ENCODE results near the gene ZNF718. TPM values are rescaled to one million over a fixed set of nuclear protein-coding genes. Genes with fewer than 3 reads are reported as not detected.
"Not testable (repeated sequence)": the region's sequence is repeated elsewhere in the genome, so short reads cannot be mapped to it uniquely, and the experiment has no call there.

ZNF718 gene
- polyA plus RNA-seq, 3 donors: 1.9 to 2.8 (median 2.7) TPM

DNA sequence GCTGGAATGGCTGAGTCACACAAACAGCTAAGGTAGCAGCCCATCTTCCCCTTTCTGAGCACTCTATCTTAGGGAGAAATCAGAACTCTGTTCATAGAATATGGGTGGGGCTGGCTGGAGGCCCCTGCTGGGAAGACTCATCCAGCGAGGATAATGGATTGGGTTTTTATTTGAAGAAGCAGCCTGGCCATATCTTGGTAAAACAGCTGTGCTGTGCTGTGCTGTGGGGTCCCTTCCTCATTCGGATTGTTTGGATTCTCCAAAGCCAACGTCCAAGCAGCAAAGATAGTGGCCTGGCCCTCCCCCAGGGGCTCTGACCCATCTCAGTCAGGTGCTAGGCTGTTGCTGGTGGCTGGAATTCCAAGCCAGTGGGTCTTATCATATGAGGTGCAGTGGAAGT, 63.8 kb downstream of the ZNF718 start:
- Histone ChIP-seq H3K4me2 (replicated peaks; ENCODE audit: extremely low read depth, low read length, poor library complexity, severe bottlenecking) (no peak overlapping the region), H2AFZ (ENCODE audit: insufficient read depth, low read depth, low read length, poor library complexity, severe bottlenecking) (no peak overlapping the region), H3K9ac (ENCODE audit: insufficient read depth, low read length, poor library complexity, severe bottlenecking) (no peak overlapping the region), H3K4me1 (ENCODE audit: control insufficient read depth in 1 of 2, insufficient read depth in 2 of 2, low read length in 2 of 2) (no peaks in the 10 kb centered on the region), H4K20me1 (ENCODE audit: insufficient read depth, low read length) (no peaks in the 10 kb centered on the region), H3K4me3 (replicated peaks in 1 of 3; ENCODE audit: low read depth in 2 of 3, low read length in 3 of 3) (peak overlapping the region in 1 of 3 experiments; percentile 16), H3K9me3 (replicated peaks in 1 of 2; ENCODE audit: control insufficient read depth in 1 of 2, insufficient read depth in 1 of 2, low read length in 2 of 2) (peaks cover 52 to 94% of the 10 kb centered on the region in 2 donors), H3K36me3 (replicated peaks in 1 of 2; ENCODE audit: control insufficient read depth in 1 of 2, insufficient read depth in 2 of 2, low read length in 2 of 2) (peaks cover 0 to 5% of the 10 kb centered on the region in 2 donors), H3K79me2 (ENCODE audit: insufficient read depth, low read length) (no peaks in the 10 kb centered on the region), H3K27ac (ENCODE audit: low read depth in 1 of 2, low read length in 2 of 2) (no peak overlapping the region), H3K27me3 (ENCODE audit: control insufficient read depth in 2 of 2, insufficient read depth in 2 of 2, low read length in 2 of 2) (no peaks in the 10 kb centered on the region)
- 81% methylated on average over 3 of the region's 3 CpGs for WGBS (ENCODE audit: insufficient coverage)
- H3K4me3 Mint-ChIP-seq: no peak overlapping the region
- no peak overlapping the region for H3K27ac Mint-ChIP-seq
- TF ChIP-seq, protein P1, sequence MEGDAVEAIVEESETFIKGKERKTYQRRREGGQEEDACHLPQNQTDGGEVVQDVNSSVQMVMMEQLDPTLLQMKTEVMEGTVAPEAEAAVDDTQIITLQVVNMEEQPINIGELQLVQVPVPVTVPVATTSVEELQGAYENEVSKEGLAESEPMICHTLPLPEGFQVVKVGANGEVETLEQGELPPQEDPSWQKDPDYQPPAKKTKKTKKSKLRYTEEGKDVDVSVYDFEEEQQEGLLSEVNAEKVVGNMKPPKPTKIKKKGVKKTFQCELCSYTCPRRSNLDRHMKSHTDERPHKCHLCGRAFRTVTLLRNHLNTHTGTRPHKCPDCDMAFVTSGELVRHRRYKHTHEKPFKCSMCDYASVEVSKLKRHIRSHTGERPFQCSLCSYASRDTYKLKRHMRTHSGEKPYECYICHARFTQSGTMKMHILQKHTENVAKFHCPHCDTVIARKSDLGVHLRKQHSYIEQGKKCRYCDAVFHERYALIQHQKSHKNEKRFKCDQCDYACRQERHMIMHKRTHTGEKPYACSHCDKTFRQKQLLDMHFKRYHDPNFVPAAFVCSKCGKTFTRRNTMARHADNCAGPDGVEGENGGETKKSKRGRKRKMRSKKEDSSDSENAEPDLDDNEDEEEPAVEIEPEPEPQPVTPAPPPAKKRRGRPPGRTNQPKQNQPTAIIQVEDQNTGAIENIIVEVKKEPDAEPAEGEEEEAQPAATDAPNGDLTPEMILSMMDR (IDR thresholded peaks at IDR 0.05): no peak
- no peaks in the 10 kb centered on the region for H3K27me3 Mint-ChIP-seq (ENCODE audit: low read depth in 3 of 3)
- intact Hi-C loops (cut with micrococcal nuclease): no loop called here
- H3K36me3 Mint-ChIP-seq: peaks cover 2 to 4% of the 10 kb centered on the region in 2 donors
- no peak for DNase-seq
- H3K9me3 Mint-ChIP-seq: peaks cover 52 to 87% (median 84%) of the 10 kb centered on the region in 7 donors
- no peaks in the 10 kb centered on the region for H3K4me1 Mint-ChIP-seq

DNA sequence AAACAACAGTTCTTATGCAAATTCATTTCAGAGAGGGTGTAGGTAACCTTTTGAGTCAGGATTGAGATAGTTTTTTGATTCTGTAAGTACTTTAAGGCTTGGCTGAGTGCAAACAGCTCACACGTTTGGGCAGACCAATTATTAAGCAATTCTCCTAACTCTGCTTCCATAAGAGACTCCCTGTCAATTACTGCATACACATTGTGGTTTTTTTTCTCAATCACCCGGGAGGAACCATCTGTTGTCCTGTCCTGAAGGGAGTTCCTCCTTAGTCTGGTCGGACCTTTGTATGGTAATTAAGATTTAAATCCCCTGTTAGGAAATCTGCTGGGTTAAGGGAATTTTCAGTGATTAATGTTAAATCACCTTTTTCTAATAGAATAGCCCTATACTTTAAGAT, 70.9 kb downstream of the ZNF718 start:
- Histone ChIP-seq H3K9me3 (replicated peaks in 1 of 2; ENCODE audit: control insufficient read depth in 1 of 2, insufficient read depth in 1 of 2, low read length in 2 of 2) (peaks cover 79 to 96% of the 10 kb centered on the region in 2 donors), H3K4me3 (replicated peaks in 1 of 3; ENCODE audit: low read depth in 2 of 3, low read length in 3 of 3) (peak overlapping the region in 1 of 3 experiments; percentile 11)
- H3K27ac Mint-ChIP-seq; H4K20me1 ChIP-seq (ENCODE audit: insufficient read depth, low read length); H3K4me2 ChIP-seq (replicated peaks; ENCODE audit: extremely low read depth, low read length, poor library complexity, severe bottlenecking); H3K36me3 ChIP-seq (replicated peaks in 1 of 2; ENCODE audit: control insufficient read depth in 1 of 2, insufficient read depth in 2 of 2, low read length in 2 of 2); H3K9ac ChIP-seq (ENCODE audit: insufficient read depth, low read length, poor library complexity, severe bottlenecking); H3K27me3 ChIP-seq (ENCODE audit: control insufficient read depth in 2 of 2, insufficient read depth in 2 of 2, low read length in 2 of 2); H3K79me2 ChIP-seq (ENCODE audit: insufficient read depth, low read length); H3K4me1 ChIP-seq (ENCODE audit: control insufficient read depth in 1 of 2, insufficient read depth in 2 of 2, low read length in 2 of 2); DNase-seq; H3K27me3 Mint-ChIP-seq (ENCODE audit: low read depth in 3 of 3); H2AFZ ChIP-seq (ENCODE audit: insufficient read depth, low read depth, low read length, poor library complexity, severe bottlenecking); H3K36me3 Mint-ChIP-seq; intact Hi-C loops (cut with micrococcal nuclease); H3K4me3 Mint-ChIP-seq; H3K27ac ChIP-seq (ENCODE audit: low read depth in 1 of 2, low read length in 2 of 2): not testable (repeated sequence)
- Mint-ChIP-seq H3K4me1 (peaks cover 21% of the 10 kb centered on the region), H3K9me3 (peaks cover 45 to 93% (median 85%) of the 10 kb centered on the region in 7 donors)
- no CpG with 5 or more reads among the region's 3 CpGs for WGBS (ENCODE audit: insufficient coverage)
